OCI-LY7 (cell line): ENCODE data around the gene FAM168B. TPM values are rescaled to one million over a fixed set of nuclear protein-coding genes. Genes with fewer than 3 reads are reported as not detected.
"Not testable (repeated sequence)": the region's sequence is repeated elsewhere in the genome, so short reads cannot be mapped to it uniquely, and the experiment has no call there.

Experiments used
- BruUV-seq: library from RNA; stranded (reverse); fragments of 400-500 nt; replicated peaks from 2 replicates; lab custom pipeline; 2021; lab: Mats Ljungman, UMichigan
- CTCF ChIA-PET: fragments of 300-600 bp; sonication (Branson Sonifier 250); formaldehyde crosslinking; loops from one replicate; lab custom pipeline; 2022; ENCODE audit warnings: antibody characterized with exemption; ENCODE audit not compliant: unreplicated experiment; lab: Charles Lee
- POLR2A ChIA-PET: fragments of 300-600 bp; sonication (Branson Sonifier 250); formaldehyde crosslinking; loops from one replicate; lab custom pipeline; 2022; ENCODE audit warnings: antibody characterized with exemption; lab: Charles Lee
- DNase-seq: peaks from one replicate; pipeline ENCODE4 v3.0.0-alpha.2; 2015; ENCODE audit warnings: low spot score
- H2AFZ ChIP-seq: fragments of 200-600 bp; sonication (generic), shearing (Covaris generic); 2 replicates; pipeline ENCODE4 v1.6.1; 2014; ENCODE audit warnings: mild to moderate bottlenecking, antibody characterized with exemption, low read length, moderate library complexity
- H3K27ac ChIP-seq: fragments of 200-600 bp; sonication (generic); 2 replicates; pipeline ENCODE4 v1.5.1; 2014; ENCODE audit warnings: mixed run types, low read depth, mild to moderate bottlenecking, moderate library complexity, low read length, inconsistent platforms; ENCODE audit not compliant: poor library complexity, severe bottlenecking
- H3K36me3 ChIP-seq: fragments of 200-600 bp; sonication (generic); 2 replicates; pipeline ENCODE4 v1.6.1; 2014; ENCODE audit warnings: mild to moderate bottlenecking, antibody characterized with exemption, low read length, moderate library complexity, mixed read lengths; ENCODE audit not compliant: insufficient read depth
- H3K4me1 ChIP-seq: fragments of 200-600 bp; sonication (generic); 2 replicates; pipeline ENCODE4 v1.5.1; 2014; ENCODE audit warnings: mild to moderate bottlenecking, low read length; ENCODE audit not compliant: insufficient read depth, poor library complexity, severe bottlenecking
- H3K4me2 ChIP-seq: fragments of 200-600 bp; sonication (generic); 2 replicates; pipeline ENCODE4 v1.6.1; 2014; ENCODE audit warnings: mild to moderate bottlenecking, low read length
- H3K4me3 ChIP-seq: fragments of 200-600 bp; sonication (generic); 2 replicates; pipeline ENCODE4 v1.5.1; 2014; ENCODE audit warnings: mild to moderate bottlenecking, low read depth, low read length; ENCODE audit not compliant: poor library complexity, severe bottlenecking
- H3K79me2 ChIP-seq: fragments of 200-600 bp; sonication (generic); 2 replicates; pipeline ENCODE4 v1.6.1; 2016; ENCODE audit warnings: low read depth, mild to moderate bottlenecking, low read length, moderate library complexity, mixed read lengths; ENCODE audit not compliant: insufficient read depth
- H3K9me2 ChIP-seq: fragments of 200-600 bp; sonication (generic); 2 replicates; pipeline ENCODE4 v1.6.1; 2016; ENCODE audit warnings: mild to moderate bottlenecking, low read length, mixed read lengths; ENCODE audit not compliant: insufficient read depth
- H3K9me3 ChIP-seq: fragments of 200-600 bp; sonication (generic); 2 replicates; pipeline ENCODE4 v1.6.1; 2014; ENCODE audit warnings: mild to moderate bottlenecking, mixed run types, low read length, mixed read lengths
- H4K20me1 ChIP-seq: fragments of 200-600 bp; sonication (generic); 2 replicates; pipeline ENCODE4 v1.6.1; 2014; ENCODE audit warnings: mild to moderate bottlenecking, antibody characterized with exemption, low read length, moderate library complexity, mixed read lengths; ENCODE audit not compliant: insufficient read depth
- EZH2phosphoT487 ChIP-seq: fragments of 200-600 bp; sonication (generic); IDR thresholded peaks from 2 replicates; pipeline ENCODE4 v1.6.1; 2018; ENCODE audit warnings: low read depth, borderline replicate concordance, mild to moderate bottlenecking, mixed run types, antibody characterized with exemption, low read length, moderate library complexity, mixed read lengths
- intact Hi-C: fragments of 100-400 bp; cut with micrococcal nuclease; formaldehyde crosslinking; loops from one replicate; pipeline ENCODE4 v1.10.0; 2022; ENCODE audit not compliant: unreplicated experiment
- total RNA-seq, 2 experiments: library from RNA; depleted of rRNA in 1 of 2; stranded (reverse); fragments of >200 nt in 1 of 2; shearing (Covaris generic) in 1 of 2; gene quantifications; 2 replicates each; pipeline ENCODE4 v1.2.3, GENCODE V29; 2014 to 2022
- TF ChIP-seq, protein P1 (sequence below): fragments of 200-600 bp; sonication (generic); conservative IDR thresholded peaks from 2 replicates; pipeline ENCODE4 v1.5.1; 2014; ENCODE audit warnings: mild to moderate bottlenecking, antibody characterized with exemption, low read length, moderate library complexity, mixed read lengths

Gene FAM168B
- total RNA-seq, 2 experiments from 2014 or later, result 53.6 to 85.3 TPM

DNA sequence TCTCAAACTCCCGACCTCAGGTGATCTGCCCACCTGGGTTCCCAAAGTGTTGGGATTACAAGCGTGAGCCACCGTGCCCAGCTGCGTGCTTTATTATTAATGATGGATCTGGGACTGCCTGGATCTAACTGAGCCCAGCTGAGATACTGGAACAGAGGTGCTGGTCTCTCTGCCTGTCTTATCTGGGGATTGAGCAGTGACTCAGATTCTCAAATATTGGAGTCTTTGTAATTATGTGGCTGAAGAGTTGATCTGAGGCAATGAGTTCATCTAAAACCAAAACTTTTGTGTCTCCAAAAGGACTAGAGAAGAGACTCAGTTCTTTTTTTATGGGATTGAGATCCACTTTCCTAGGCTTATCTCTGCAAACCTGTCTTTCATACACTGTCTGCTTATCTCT is 28.2 kb upstream of the FAM168B start:
- no peak overlapping the region for H3K4me2 ChIP-seq
- DNase-seq, result no peak
- H3K27ac ChIP-seq, result no peak overlapping the region
- H3K9me2 ChIP-seq, result no peaks in the 10 kb centered on the region
- H2AFZ ChIP-seq, result no peak overlapping the region
- no peaks in the 10 kb centered on the region for H3K9me3 ChIP-seq
- POLR2A ChIA-PET, result no interaction called here
- intact Hi-C loops, result no loop called here
- BruUV-seq, result no TSS peak
- TF ChIP-seq EZH2phosphoT487, result no peak
- no peak overlapping the region for H3K4me3 ChIP-seq
- peaks cover 70% of the 10 kb centered on the region for H3K36me3 ChIP-seq
- peaks cover 3% of the 10 kb centered on the region for H3K4me1 ChIP-seq
- CTCF ChIA-PET, result no interaction called here
- H4K20me1 ChIP-seq, result no peaks in the 10 kb centered on the region
- H3K79me2 ChIP-seq, result peaks cover 38% of the 10 kb centered on the region

DNA sequence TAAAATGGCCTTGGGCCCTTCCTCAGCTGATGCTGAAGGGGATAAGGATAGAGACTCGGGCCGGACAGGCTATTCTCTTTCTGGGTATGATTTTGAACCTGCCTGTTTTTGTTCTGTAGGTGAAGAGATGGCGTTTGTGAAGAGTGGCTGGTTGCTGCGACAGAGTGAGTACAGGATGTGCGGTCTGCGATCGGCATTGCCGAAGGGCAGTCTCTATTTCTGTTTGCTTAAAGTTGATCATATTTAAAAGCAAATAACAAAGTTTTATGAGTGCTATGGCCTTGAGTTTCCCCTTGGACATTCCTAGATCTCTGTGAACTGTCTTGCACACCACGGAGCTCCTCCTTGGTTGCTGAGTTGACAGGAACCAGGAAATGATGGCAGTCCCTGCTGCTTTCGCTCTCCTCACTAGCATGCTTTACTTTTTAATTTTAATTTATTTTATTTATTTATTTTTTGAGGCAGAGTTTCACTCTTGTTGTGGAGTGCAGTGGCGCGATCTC is 27.6 kb upstream of the FAM168B start:
- no peaks in the 10 kb centered on the region for H4K20me1 ChIP-seq

DNA sequence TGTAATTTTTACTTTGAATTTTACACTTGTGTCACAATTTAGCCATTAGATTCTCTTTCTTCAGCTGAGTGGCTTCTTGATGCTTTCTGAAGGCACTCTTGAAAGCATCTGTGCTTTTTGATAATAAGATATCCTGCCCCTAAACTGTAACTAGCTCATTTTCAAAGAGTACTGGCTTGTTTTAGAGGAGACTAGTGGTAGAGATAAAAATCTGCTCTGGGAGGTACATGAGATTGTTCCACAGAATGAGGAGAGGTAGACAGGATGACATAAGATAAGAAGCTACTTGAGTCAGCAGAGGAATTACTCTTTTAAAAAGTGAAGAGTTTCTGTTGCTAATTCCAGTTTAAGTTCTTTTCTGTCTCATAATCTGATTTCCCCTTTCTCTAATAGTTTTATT is 22.5 kb upstream of the FAM168B start:
- intact Hi-C loops, result no loop called here

More for the DNA sequence above, 27.6 kb upstream of the FAM168B start:
- TF ChIP-seq, protein P1, sequence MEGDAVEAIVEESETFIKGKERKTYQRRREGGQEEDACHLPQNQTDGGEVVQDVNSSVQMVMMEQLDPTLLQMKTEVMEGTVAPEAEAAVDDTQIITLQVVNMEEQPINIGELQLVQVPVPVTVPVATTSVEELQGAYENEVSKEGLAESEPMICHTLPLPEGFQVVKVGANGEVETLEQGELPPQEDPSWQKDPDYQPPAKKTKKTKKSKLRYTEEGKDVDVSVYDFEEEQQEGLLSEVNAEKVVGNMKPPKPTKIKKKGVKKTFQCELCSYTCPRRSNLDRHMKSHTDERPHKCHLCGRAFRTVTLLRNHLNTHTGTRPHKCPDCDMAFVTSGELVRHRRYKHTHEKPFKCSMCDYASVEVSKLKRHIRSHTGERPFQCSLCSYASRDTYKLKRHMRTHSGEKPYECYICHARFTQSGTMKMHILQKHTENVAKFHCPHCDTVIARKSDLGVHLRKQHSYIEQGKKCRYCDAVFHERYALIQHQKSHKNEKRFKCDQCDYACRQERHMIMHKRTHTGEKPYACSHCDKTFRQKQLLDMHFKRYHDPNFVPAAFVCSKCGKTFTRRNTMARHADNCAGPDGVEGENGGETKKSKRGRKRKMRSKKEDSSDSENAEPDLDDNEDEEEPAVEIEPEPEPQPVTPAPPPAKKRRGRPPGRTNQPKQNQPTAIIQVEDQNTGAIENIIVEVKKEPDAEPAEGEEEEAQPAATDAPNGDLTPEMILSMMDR, result no peak
- no peak for TF ChIP-seq EZH2phosphoT487
- Histone ChIP-seq H3K36me3 (peaks cover 70% of the 10 kb centered on the region), H3K9me2 (no peaks in the 10 kb centered on the region), H3K27ac (no peak overlapping the region), H3K4me1 (peaks cover 3% of the 10 kb centered on the region), H2AFZ (no peak overlapping the region), H3K4me3 (no peak overlapping the region), H3K79me2 (peaks cover 44% of the 10 kb centered on the region), H3K4me2 (no peak overlapping the region), H3K9me3 (0 out of 2 replicates have a peak, but pooled peaks cover 4% of the 10 kb centered on the region)
- intact Hi-C loops, result no loop called here
- DNase-seq, result no peak
- BruUV-seq, result no TSS peak
- CTCF ChIA-PET, result no interaction called here
- POLR2A ChIA-PET, result interaction anchor here (1.2 kb wide), 1 partner anchor 12 kb away, joined by 3 read pairs; no protein-coding TSS in a partner anchor

DNA sequence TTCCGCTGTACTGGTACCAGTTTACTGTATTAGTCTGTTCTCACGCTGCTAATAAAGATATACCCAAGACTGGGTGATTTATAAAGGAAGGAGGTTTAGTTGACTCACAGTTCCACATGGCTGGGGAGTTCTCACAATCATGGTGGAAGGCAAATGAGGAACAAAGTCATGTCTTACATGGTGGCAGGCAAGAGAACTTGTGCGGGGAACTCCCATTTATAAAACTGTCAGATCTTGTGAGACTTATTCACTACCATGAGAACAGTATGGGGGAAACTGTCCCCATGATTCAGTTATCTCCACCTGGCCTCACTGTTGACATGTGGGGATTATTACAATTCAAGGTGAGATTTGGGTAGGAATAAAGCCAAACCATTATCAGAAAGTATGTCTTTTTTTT is 21.7 kb upstream of the FAM168B start:
- DNase-seq, BruUV-seq, H4K20me1 ChIP-seq, H3K9me3 ChIP-seq, H3K4me1 ChIP-seq, H2AFZ ChIP-seq, H3K4me2 ChIP-seq, intact Hi-C loops, H3K9me2 ChIP-seq, H3K4me3 ChIP-seq, H3K27ac ChIP-seq, CTCF ChIA-PET: not testable (repeated sequence)
- Histone ChIP-seq H3K79me2 (peaks cover 94% of the 10 kb centered on the region), H3K36me3 (peaks cover 80% of the 10 kb centered on the region)
- POLR2A ChIA-PET, result interaction anchor here (0.6 to 0.7 kb wide), 2 partner anchors 10 to 17 kb away, joined by 3 to 4 read pairs; partner anchors contain the start of gene PLEKHB2

More for the DNA sequence above, 22.5 kb upstream of the FAM168B start:
- CTCF ChIA-PET, result no interaction called here
- Histone ChIP-seq H3K4me1 (peaks cover 3% of the 10 kb centered on the region), H3K79me2 (peaks cover 93% of the 10 kb centered on the region), H3K4me3 (no peak overlapping the region), H4K20me1 (no peaks in the 10 kb centered on the region), H3K9me2 (no peaks in the 10 kb centered on the region), H3K9me3 (peaks cover 8% of the 10 kb centered on the region; the same call in 1 of the 2 replicates), H3K36me3 (peaks cover 73% of the 10 kb centered on the region), H3K27ac (no peak overlapping the region), H3K4me2 (no peak overlapping the region), H2AFZ (no peak overlapping the region)
- no peak for TF ChIP-seq EZH2phosphoT487
- TF ChIP-seq, protein P1, result no peak
- no TSS peak for BruUV-seq
- POLR2A ChIA-PET, result interaction anchor here (0.7 kb wide), 2 partner anchors 16 to 26 kb away, joined by 4 to 9 read pairs; no protein-coding TSS in a partner anchor
- no peak for DNase-seq
